Stimulated activated CD8-positive, alpha-beta memory T cell treated with anti-CD3 and anti-CD28 coated beads, Interleukin-15, amount 100 ng/mL, for 48 hours (primary cell): ENCODE measurements around the gene ACADL.
"Not testable (repeated sequence)": the region's sequence is repeated elsewhere in the genome, so short reads cannot be mapped to it uniquely, and the experiment has no call there.

Experiments used
- DNase-seq, 2 donors: peaks; one replicate each; pipeline ENCODE4 v3.0.0-alpha.2; 2020; ENCODE audit warnings: low read depth in 2 of 2

Gene ACADL

GRCh38 chr2:210203147-210203546, 22.1 kb downstream of the ACADL start:
- DNase-seq: no peak

GRCh38 chr2:210199854-210200253, 25.4 kb downstream of the ACADL start:
- DNase-seq: no peak

- no peak for DNase-seq
Observed at GRCh38 chr2:210199186-210199765, 26.0 kb downstream of the ACADL start.

- no peak for DNase-seq
Observed at GRCh38 chr2:210198326-210198725, 26.9 kb downstream of the ACADL start.

GRCh38 chr2:210197720-210198119, 27.5 kb downstream of the ACADL start:
- DNase-seq: no peak

- DNase-seq: no peak
Observed at GRCh38 chr2:210195101-210195852, 30.0 kb downstream of the ACADL start.

- no peak for DNase-seq
Observed at GRCh38 chr2:210190345-210190744, 34.9 kb downstream of the ACADL start.

- DNase-seq: no peak
Observed at GRCh38 chr2:210189452-210190138, 35.7 kb downstream of the ACADL start.

- no peak for DNase-seq
Observed at GRCh38 chr2:210188755-210189154, 36.5 kb downstream of the ACADL start.

GRCh38 chr2:210188190-210188589, 37.1 kb downstream of the ACADL start:
- DNase-seq: no peak

GRCh38 chr2:210183936-210184335, 41.3 kb downstream of the ACADL start:
- DNase-seq: not testable (repeated sequence)

- not testable (repeated sequence) for DNase-seq
Observed at GRCh38 chr2:210181606-210182088, 43.6 kb downstream of the ACADL start.

GRCh38 chr2:210181033-210181605, 44.1 kb downstream of the ACADL start:
- DNase-seq: not testable (repeated sequence)

GRCh38 chr2:210180477-210180876, 44.8 kb downstream of the ACADL start:
- DNase-seq: no peak

- DNase-seq: no peak
Observed at GRCh38 chr2:210179351-210179990, 45.8 kb downstream of the ACADL start.

- no peak for DNase-seq
Observed at GRCh38 chr2:210177769-210178168, 47.5 kb downstream of the ACADL start.

GRCh38 chr2:210177115-210177514, 48.1 kb downstream of the ACADL start:
- DNase-seq: not testable (repeated sequence)

- DNase-seq: no peak
Observed at GRCh38 chr2:210174086-210174485, 51.2 kb downstream of the ACADL start.

- DNase-seq: no peak
Observed at GRCh38 chr2:210172219-210172575, 53.0 kb downstream of the ACADL start.

- peak; percentile 93 to 94 for DNase-seq
Observed at GRCh38 chr2:210171309-210172218, 53.7 kb downstream of the ACADL start, which contains the start of gene KANSL1L. Gene KANSL1L (minus strand): TSS chr2:210171409. CDS start chr2:210154582, 16,827 bp downstream.
